Activated CD4-positive, alpha-beta T cell treated with anti-CD3 and anti-CD28 coated beads for 1 hour (primary cell): ENCODE results near the gene PKD2.

Experiments used
- DNase-seq: peaks from one replicate; pipeline ENCODE4 v3.0.0-alpha.2; 2020

PKD2 gene

GRCh38 chr4:88028946-88029345, 21.5 kb downstream of the PKD2 start:
- DNase-seq = no peak

GRCh38 chr4:88029556-88029955, 22.1 kb downstream of the PKD2 start:
- no peak for DNase-seq

GRCh38 chr4:88030565-88031310, 23.3 kb downstream of the PKD2 start:
- no peak for DNase-seq

GRCh38 chr4:88033309-88033708, 25.9 kb downstream of the PKD2 start:
- DNase-seq = no peak

- no peak for DNase-seq
Observed at GRCh38 chr4:88035292-88035691, 27.9 kb downstream of the PKD2 start.

GRCh38 chr4:88037447-88037846, 30.0 kb downstream of the PKD2 start:
- DNase-seq = no peak

- no peak for DNase-seq
Observed at GRCh38 chr4:88037936-88038335, 30.5 kb downstream of the PKD2 start.

- no peak for DNase-seq
Observed at GRCh38 chr4:88040707-88041106, 33.3 kb downstream of the PKD2 start.

GRCh38 chr4:88041626-88042025, 34.2 kb downstream of the PKD2 start:
- no peak for DNase-seq

- DNase-seq = no peak
Observed at GRCh38 chr4:88043001-88043400, 35.6 kb downstream of the PKD2 start.

GRCh38 chr4:88043586-88044340, 36.3 kb downstream of the PKD2 start:
- no peak for DNase-seq

GRCh38 chr4:88045021-88045420, 37.6 kb downstream of the PKD2 start:
- DNase-seq = no peak

- no peak for DNase-seq
Observed at GRCh38 chr4:88054229-88054628, 46.8 kb downstream of the PKD2 start.

- no peak for DNase-seq
Observed at GRCh38 chr4:88054901-88055300, 47.5 kb downstream of the PKD2 start.

GRCh38 chr4:88058295-88058694, 50.9 kb downstream of the PKD2 start:
- DNase-seq = no peak

- DNase-seq = no peak
Observed at GRCh38 chr4:88059766-88060165, 52.3 kb downstream of the PKD2 start.

- no peak for DNase-seq
Observed at GRCh38 chr4:88060431-88060830, 53.0 kb downstream of the PKD2 start.

- DNase-seq = no peak
Observed at GRCh38 chr4:88062311-88062710, 54.9 kb downstream of the PKD2 start.

- no peak for DNase-seq
Observed at GRCh38 chr4:88062843-88063242, 55.4 kb downstream of the PKD2 start.

- no peak for DNase-seq
Observed at GRCh38 chr4:88063634-88064296, 56.3 kb downstream of the PKD2 start.

GRCh38 chr4:88064410-88064809, 57.0 kb downstream of the PKD2 start:
- DNase-seq = no peak

- no peak for DNase-seq
Observed at GRCh38 chr4:88070031-88070430, 62.6 kb downstream of the PKD2 start.

- no peak for DNase-seq
Observed at GRCh38 chr4:88075336-88075735, 67.9 kb downstream of the PKD2 start.

GRCh38 chr4:88077911-88078524, 70.6 kb downstream of the PKD2 start:
- DNase-seq = no peak
